ENCODE measurements around the gene LRTM2.

The LRTM2 gene

GRCh38 chr12:1870998-1871917, 50.9 kb downstream of the LRTM2 start:
- WGBS (ENCODE audit: insufficient coverage, insufficient read length): no CpG with 5 or more reads among the region's 24 CpGs
- no peaks in the 10 kb centered on the region for H3K27me3 ChIP-seq (ENCODE audit: control insufficient read depth, insufficient read depth, low read length)
- no peak overlapping the region for H3K4me3 ChIP-seq (ENCODE audit: low read length)
- no peak for DNase-seq (ENCODE audit: low read depth, low spot score)
- H3K27ac ChIP-seq (ENCODE audit: low read length): no peak overlapping the region
- no peaks in the 10 kb centered on the region for H3K9me3 ChIP-seq (ENCODE audit: control insufficient read depth, insufficient read depth, low read length)
- H3K36me3 ChIP-seq (ENCODE audit: control insufficient read depth, insufficient read depth, low read length): no peaks in the 10 kb centered on the region
- no peaks in the 10 kb centered on the region for H3K4me1 ChIP-seq (ENCODE audit: control insufficient read depth, insufficient read depth, low read length)

GRCh38 chr12:1872001-1872400, 51.6 kb downstream of the LRTM2 start:
- Histone ChIP-seq H3K9me3 (ENCODE audit: control insufficient read depth, insufficient read depth, low read length) (no peaks in the 10 kb centered on the region), H3K36me3 (ENCODE audit: control insufficient read depth, insufficient read depth, low read length) (no peaks in the 10 kb centered on the region), H3K27me3 (ENCODE audit: control insufficient read depth, insufficient read depth, low read length) (no peaks in the 10 kb centered on the region), H3K4me1 (ENCODE audit: control insufficient read depth, insufficient read depth, low read length) (no peaks in the 10 kb centered on the region), H3K27ac (ENCODE audit: low read length) (no peak overlapping the region), H3K4me3 (ENCODE audit: low read length) (no peak overlapping the region)
- WGBS (ENCODE audit: insufficient coverage, insufficient read length): no CpG with 5 or more reads among the region's 6 CpGs
- DNase-seq (ENCODE audit: low read depth, low spot score): no peak

GRCh38 chr12:1872448-1872847, 52.1 kb downstream of the LRTM2 start:
- no peaks in the 10 kb centered on the region for H3K4me1 ChIP-seq (ENCODE audit: control insufficient read depth, insufficient read depth, low read length)
- H3K36me3 ChIP-seq (ENCODE audit: control insufficient read depth, insufficient read depth, low read length): no peaks in the 10 kb centered on the region
- H3K27ac ChIP-seq (ENCODE audit: low read length): no peak overlapping the region
- no peaks in the 10 kb centered on the region for H3K9me3 ChIP-seq (ENCODE audit: control insufficient read depth, insufficient read depth, low read length)
- no peak overlapping the region for H3K4me3 ChIP-seq (ENCODE audit: low read length)
- WGBS (ENCODE audit: insufficient coverage, insufficient read length): no CpG with 5 or more reads among the region's 7 CpGs
- DNase-seq (ENCODE audit: low read depth, low spot score): no peak
- H3K27me3 ChIP-seq (ENCODE audit: control insufficient read depth, insufficient read depth, low read length): no peaks in the 10 kb centered on the region

- Histone ChIP-seq H3K36me3 (ENCODE audit: control insufficient read depth, insufficient read depth, low read length) (no peaks in the 10 kb centered on the region), H3K27ac (ENCODE audit: low read length) (no peak overlapping the region), H3K9me3 (ENCODE audit: control insufficient read depth, insufficient read depth, low read length) (no peaks in the 10 kb centered on the region), H3K4me1 (ENCODE audit: control insufficient read depth, insufficient read depth, low read length) (no peaks in the 10 kb centered on the region), H3K4me3 (ENCODE audit: low read length) (no peak overlapping the region), H3K27me3 (ENCODE audit: control insufficient read depth, insufficient read depth, low read length) (no peaks in the 10 kb centered on the region)
- DNase-seq (ENCODE audit: low read depth, low spot score): no peak
- no CpG with 5 or more reads among the region's 5 CpGs for WGBS (ENCODE audit: insufficient coverage, insufficient read length)
Measured at GRCh38 chr12:1873531-1874510, 53.5 kb downstream of the LRTM2 start.

- Histone ChIP-seq H3K27me3 (ENCODE audit: control insufficient read depth, insufficient read depth, low read length) (no peaks in the 10 kb centered on the region), H3K4me3 (ENCODE audit: low read length) (no peak overlapping the region), H3K9me3 (ENCODE audit: control insufficient read depth, insufficient read depth, low read length) (no peaks in the 10 kb centered on the region), H3K4me1 (ENCODE audit: control insufficient read depth, insufficient read depth, low read length) (no peaks in the 10 kb centered on the region), H3K36me3 (ENCODE audit: control insufficient read depth, insufficient read depth, low read length) (no peaks in the 10 kb centered on the region), H3K27ac (ENCODE audit: low read length) (no peak overlapping the region)
- no peak for DNase-seq (ENCODE audit: low read depth, low spot score)
- WGBS (ENCODE audit: insufficient coverage, insufficient read length): no CpG with 5 or more reads among the region's 6 CpGs
Measured at GRCh38 chr12:1875608-1876007, 55.2 kb downstream of the LRTM2 start.

GRCh38 chr12:1876086-1876485, 55.7 kb downstream of the LRTM2 start:
- no CpG with 5 or more reads among the region's 3 CpGs for WGBS (ENCODE audit: insufficient coverage, insufficient read length)
- H3K4me1 ChIP-seq (ENCODE audit: control insufficient read depth, insufficient read depth, low read length): no peaks in the 10 kb centered on the region
- no peaks in the 10 kb centered on the region for H3K9me3 ChIP-seq (ENCODE audit: control insufficient read depth, insufficient read depth, low read length)
- no peak overlapping the region for H3K27ac ChIP-seq (ENCODE audit: low read length)
- H3K4me3 ChIP-seq (ENCODE audit: low read length): no peak overlapping the region
- no peak for DNase-seq (ENCODE audit: low read depth, low spot score)
- H3K36me3 ChIP-seq (ENCODE audit: control insufficient read depth, insufficient read depth, low read length): no peaks in the 10 kb centered on the region
- no peaks in the 10 kb centered on the region for H3K27me3 ChIP-seq (ENCODE audit: control insufficient read depth, insufficient read depth, low read length)

GRCh38 chr12:1877169-1877878, 57.0 kb downstream of the LRTM2 start:
- Histone ChIP-seq H3K27me3 (ENCODE audit: control insufficient read depth, insufficient read depth, low read length) (no peaks in the 10 kb centered on the region), H3K4me1 (ENCODE audit: control insufficient read depth, insufficient read depth, low read length) (no peaks in the 10 kb centered on the region), H3K9me3 (ENCODE audit: control insufficient read depth, insufficient read depth, low read length) (no peaks in the 10 kb centered on the region), H3K27ac (ENCODE audit: low read length) (no peak overlapping the region), H3K36me3 (ENCODE audit: control insufficient read depth, insufficient read depth, low read length) (no peaks in the 10 kb centered on the region), H3K4me3 (ENCODE audit: low read length) (no peak overlapping the region)
- no CpG with 5 or more reads among the region's 8 CpGs for WGBS (ENCODE audit: insufficient coverage, insufficient read length)
- DNase-seq (ENCODE audit: low read depth, low spot score): no peak

GRCh38 chr12:1878214-1878613, 57.8 kb downstream of the LRTM2 start:
- Histone ChIP-seq H3K27ac (ENCODE audit: low read length) (no peak overlapping the region), H3K36me3 (ENCODE audit: control insufficient read depth, insufficient read depth, low read length) (no peaks in the 10 kb centered on the region), H3K9me3 (ENCODE audit: control insufficient read depth, insufficient read depth, low read length) (no peaks in the 10 kb centered on the region), H3K27me3 (ENCODE audit: control insufficient read depth, insufficient read depth, low read length) (no peaks in the 10 kb centered on the region), H3K4me1 (ENCODE audit: control insufficient read depth, insufficient read depth, low read length) (no peaks in the 10 kb centered on the region), H3K4me3 (ENCODE audit: low read length) (no peak overlapping the region)
- WGBS (ENCODE audit: insufficient coverage, insufficient read length): no CpG with 5 or more reads among the region's 10 CpGs
- DNase-seq (ENCODE audit: low read depth, low spot score): no peak

- H3K27ac ChIP-seq (ENCODE audit: low read length): no peak overlapping the region
- H3K27me3 ChIP-seq (ENCODE audit: control insufficient read depth, insufficient read depth, low read length): no peaks in the 10 kb centered on the region
- H3K9me3 ChIP-seq (ENCODE audit: control insufficient read depth, insufficient read depth, low read length): no peaks in the 10 kb centered on the region
- no peaks in the 10 kb centered on the region for H3K36me3 ChIP-seq (ENCODE audit: control insufficient read depth, insufficient read depth, low read length)
- WGBS (ENCODE audit: insufficient coverage, insufficient read length): no CpG with 5 or more reads among the region's 5 CpGs
- H3K4me1 ChIP-seq (ENCODE audit: control insufficient read depth, insufficient read depth, low read length): no peaks in the 10 kb centered on the region
- H3K4me3 ChIP-seq (ENCODE audit: low read length): no peak overlapping the region
- DNase-seq (ENCODE audit: low read depth, low spot score): no peak
Measured at GRCh38 chr12:1878695-1879094, 58.3 kb downstream of the LRTM2 start.

- WGBS (ENCODE audit: insufficient coverage, insufficient read length): no CpG with 5 or more reads among the region's 10 CpGs
- Histone ChIP-seq H3K36me3 (ENCODE audit: control insufficient read depth, insufficient read depth, low read length) (no peaks in the 10 kb centered on the region), H3K9me3 (ENCODE audit: control insufficient read depth, insufficient read depth, low read length) (no peaks in the 10 kb centered on the region), H3K27ac (ENCODE audit: low read length) (no peak overlapping the region), H3K4me1 (ENCODE audit: control insufficient read depth, insufficient read depth, low read length) (no peaks in the 10 kb centered on the region), H3K27me3 (ENCODE audit: control insufficient read depth, insufficient read depth, low read length) (no peaks in the 10 kb centered on the region), H3K4me3 (ENCODE audit: low read length) (no peak overlapping the region)
- no peak for DNase-seq (ENCODE audit: low read depth, low spot score)
Measured at GRCh38 chr12:1879633-1880032, 59.3 kb downstream of the LRTM2 start.

Data from iPS DF 6.9 (cell line).